ENCODE measurements around the gene CREBBP. TPM values are rescaled to one million over a fixed set of nuclear protein-coding genes. Genes with fewer than 3 reads are reported as not detected.

The CREBBP gene
- polyA plus RNA-seq, 1 experiment = 6.6 TPM

DNA sequence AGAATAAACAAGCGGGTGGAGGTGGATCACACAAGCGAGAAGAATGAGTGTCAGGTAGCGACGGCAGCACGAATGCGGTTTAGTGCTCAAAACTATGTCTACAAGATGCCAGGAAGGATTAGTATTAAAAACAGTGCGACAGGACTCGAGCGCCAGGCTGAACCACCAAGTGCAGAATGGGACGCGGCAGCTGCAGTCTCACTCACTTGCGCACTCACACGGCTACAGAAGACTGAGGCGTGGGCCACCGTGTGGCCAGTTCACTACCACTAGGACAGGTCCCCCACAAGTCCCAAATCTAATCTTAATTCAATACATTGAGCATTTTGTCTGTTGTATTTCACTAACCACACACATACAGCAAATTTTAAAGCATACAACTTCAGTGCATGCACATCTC lies 127.5 kb downstream of the CREBBP start:
- no peak overlapping the region for H3K4me3 ChIP-seq (ENCODE audit: low read depth, low read length)
- no peaks in the 10 kb centered on the region for H3K27me3 ChIP-seq (ENCODE audit: control insufficient read depth, insufficient read depth, low read length)
- TF ChIP-seq, protein P1, sequence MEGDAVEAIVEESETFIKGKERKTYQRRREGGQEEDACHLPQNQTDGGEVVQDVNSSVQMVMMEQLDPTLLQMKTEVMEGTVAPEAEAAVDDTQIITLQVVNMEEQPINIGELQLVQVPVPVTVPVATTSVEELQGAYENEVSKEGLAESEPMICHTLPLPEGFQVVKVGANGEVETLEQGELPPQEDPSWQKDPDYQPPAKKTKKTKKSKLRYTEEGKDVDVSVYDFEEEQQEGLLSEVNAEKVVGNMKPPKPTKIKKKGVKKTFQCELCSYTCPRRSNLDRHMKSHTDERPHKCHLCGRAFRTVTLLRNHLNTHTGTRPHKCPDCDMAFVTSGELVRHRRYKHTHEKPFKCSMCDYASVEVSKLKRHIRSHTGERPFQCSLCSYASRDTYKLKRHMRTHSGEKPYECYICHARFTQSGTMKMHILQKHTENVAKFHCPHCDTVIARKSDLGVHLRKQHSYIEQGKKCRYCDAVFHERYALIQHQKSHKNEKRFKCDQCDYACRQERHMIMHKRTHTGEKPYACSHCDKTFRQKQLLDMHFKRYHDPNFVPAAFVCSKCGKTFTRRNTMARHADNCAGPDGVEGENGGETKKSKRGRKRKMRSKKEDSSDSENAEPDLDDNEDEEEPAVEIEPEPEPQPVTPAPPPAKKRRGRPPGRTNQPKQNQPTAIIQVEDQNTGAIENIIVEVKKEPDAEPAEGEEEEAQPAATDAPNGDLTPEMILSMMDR (IDR thresholded peaks at IDR 0.05; ENCODE audit: insufficient read depth, low read depth, low read length) = no peak
- peaks cover 9% of the 10 kb centered on the region for H3K36me3 ChIP-seq (ENCODE audit: control insufficient read depth, insufficient read depth, low read length)
- ChIA-PET CTCF (no interaction called here), POLR2A (no interaction called here)
- DNase-seq (ENCODE audit: low read depth) = no peak

DNA sequence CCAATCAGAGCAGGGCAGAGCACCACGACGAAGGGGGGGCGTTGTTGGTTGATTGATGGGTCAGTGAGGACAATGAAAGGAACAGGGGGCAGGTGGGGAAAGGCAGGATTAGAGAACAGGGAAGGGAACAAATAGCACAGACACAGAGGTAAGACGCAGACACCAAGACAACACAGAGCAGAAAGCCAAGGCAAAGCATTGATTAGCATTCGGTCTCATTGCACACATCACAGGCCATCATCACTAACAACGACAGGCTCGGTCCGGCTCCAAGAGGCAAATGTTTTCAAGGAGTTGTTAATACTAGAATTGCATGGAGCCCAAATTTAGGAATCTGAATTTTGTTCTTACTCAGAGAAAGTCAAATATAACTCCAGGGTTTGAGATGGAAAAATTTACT lies 128.6 kb downstream of the CREBBP start:
- CTCF ChIA-PET = no interaction called here
- POLR2A ChIA-PET = no interaction called here
- Histone ChIP-seq H3K27me3 (ENCODE audit: control insufficient read depth, insufficient read depth, low read length) (no peaks in the 10 kb centered on the region), H3K36me3 (ENCODE audit: control insufficient read depth, insufficient read depth, low read length) (peaks cover 9% of the 10 kb centered on the region), H3K4me3 (ENCODE audit: low read depth, low read length) (no peak overlapping the region)
- DNase-seq (ENCODE audit: low read depth) = no peak
- TF ChIP-seq, protein P1 (IDR thresholded peaks at IDR 0.05; ENCODE audit: insufficient read depth, low read depth, low read length) = no peak

DNA sequence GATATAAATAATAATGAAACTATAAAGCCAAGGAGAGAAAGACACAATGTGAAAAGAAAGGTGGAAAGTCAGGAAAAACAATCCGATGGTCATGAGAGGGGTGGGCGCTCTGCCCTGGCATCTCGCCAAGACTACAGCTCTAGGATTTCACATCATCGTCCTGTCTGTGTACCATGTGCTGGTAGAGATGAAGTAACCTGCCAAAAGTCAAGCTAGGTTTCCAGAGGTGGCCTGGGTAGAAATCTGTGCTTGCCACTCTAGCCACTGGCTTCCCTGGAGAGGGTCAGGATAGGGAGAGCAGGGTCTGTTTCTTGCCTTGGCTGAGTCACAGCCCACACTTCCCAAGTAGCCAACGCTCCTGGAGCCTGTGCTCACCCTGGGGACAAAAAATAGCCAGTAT lies 132.2 kb downstream of the CREBBP start:
- H3K4me3 ChIP-seq (ENCODE audit: low read depth, low read length) = no peak overlapping the region
- ChIA-PET POLR2A (no interaction called here), CTCF (no interaction called here)
- no peaks in the 10 kb centered on the region for H3K27me3 ChIP-seq (ENCODE audit: control insufficient read depth, insufficient read depth, low read length)
- peaks cover 27% of the 10 kb centered on the region for H3K36me3 ChIP-seq (ENCODE audit: control insufficient read depth, insufficient read depth, low read length)
- no peak for DNase-seq (ENCODE audit: low read depth)
- TF ChIP-seq, protein P1 (IDR thresholded peaks at IDR 0.05; ENCODE audit: insufficient read depth, low read depth, low read length) = no peak

DNA sequence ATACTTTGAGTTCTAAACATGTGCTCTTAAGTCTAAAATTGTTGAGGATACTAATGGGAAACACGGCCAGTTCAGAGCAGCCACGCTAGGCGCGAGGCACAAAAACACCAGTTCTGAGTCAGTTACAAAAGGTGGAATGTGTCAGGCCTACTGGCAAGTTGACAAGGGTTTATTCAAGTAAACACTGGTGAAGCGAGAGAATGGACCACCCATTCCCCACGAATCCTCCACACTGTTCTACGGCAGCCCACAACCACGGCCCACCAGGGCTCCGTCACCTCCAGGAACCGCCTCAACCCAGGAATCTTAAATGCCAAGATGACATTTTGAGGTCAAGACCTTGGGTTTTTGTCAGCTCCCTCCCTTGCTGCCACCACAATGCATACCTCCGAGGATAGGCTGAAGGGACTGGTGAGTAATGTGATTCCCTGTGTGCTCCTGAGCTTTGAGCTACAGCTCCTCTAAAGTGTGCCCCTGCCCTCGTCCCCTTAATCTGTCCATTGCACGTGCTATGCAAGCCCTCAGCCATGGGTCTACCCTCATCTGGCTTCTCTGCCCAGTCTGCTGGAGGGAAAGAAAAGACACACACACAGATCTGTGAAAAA lies 134.7 kb downstream of the CREBBP start:
- TF ChIP-seq, protein P1 (IDR thresholded peaks at IDR 0.05; ENCODE audit: insufficient read depth, low read depth, low read length) = no peak
- POLR2A ChIA-PET = no interaction called here
- Histone ChIP-seq H3K36me3 (ENCODE audit: control insufficient read depth, insufficient read depth, low read length) (peaks cover 29% of the 10 kb centered on the region), H3K4me3 (ENCODE audit: low read depth, low read length) (no peak overlapping the region), H3K27me3 (ENCODE audit: control insufficient read depth, insufficient read depth, low read length) (no peaks in the 10 kb centered on the region)
- no peak for DNase-seq (ENCODE audit: low read depth)
- CTCF ChIA-PET = interaction anchor here (0.6 kb wide), 1 partner anchor 105 kb away, joined by 3 read pairs; no protein-coding TSS in a partner anchor

DNA sequence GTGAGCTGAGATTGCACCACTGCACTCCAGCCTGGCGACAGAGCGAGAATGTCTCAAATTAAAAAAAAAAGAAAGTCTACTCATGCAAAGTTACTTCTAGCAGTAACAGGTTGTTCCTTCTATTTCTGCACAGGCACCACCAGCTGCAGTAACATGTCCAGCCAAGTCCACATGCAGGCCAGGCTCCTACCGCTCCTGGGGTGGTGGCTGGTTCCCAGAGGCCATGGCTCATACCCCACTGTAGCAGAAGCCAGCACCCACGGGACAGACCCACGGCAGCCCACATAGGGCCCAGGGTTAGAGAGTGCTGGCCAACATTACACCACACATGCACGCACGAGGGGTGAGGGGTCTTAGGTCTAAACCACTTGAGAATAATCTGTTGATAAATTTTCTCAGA lies 136.5 kb downstream of the CREBBP start:
- Histone ChIP-seq H3K27me3 (ENCODE audit: control insufficient read depth, insufficient read depth, low read length) (no peaks in the 10 kb centered on the region), H3K36me3 (ENCODE audit: control insufficient read depth, insufficient read depth, low read length) (peaks cover 43% of the 10 kb centered on the region), H3K4me3 (ENCODE audit: low read depth, low read length) (no peak overlapping the region)
- DNase-seq (ENCODE audit: low read depth) = no peak
- CTCF ChIA-PET = interaction anchor here (0.6 to 1.0 kb wide), 3 partner anchors 14 to 583 kb away, joined by 3 read pairs; no protein-coding TSS in a partner anchor
- TF ChIP-seq, protein P1 (IDR thresholded peaks at IDR 0.05; ENCODE audit: insufficient read depth, low read depth, low read length) = no peak
- POLR2A ChIA-PET = no interaction called here

Data from BJ (cell line).